HT-29 (cell line): ENCODE measurements around the gene AMOTL2. TPM values are rescaled to one million over a fixed set of nuclear protein-coding genes. Genes with fewer than 3 reads are reported as not detected.

ENCODE experiments used
- DNase-seq: peaks from one replicate; pipeline ENCODE4 v3.0.0-alpha.2; 2015; ENCODE audit warnings: low spot score
- total RNA-seq: library from RNA; depleted of rRNA; stranded (reverse); fragments of >200 nt; shearing (Covaris generic); gene quantifications from 2 replicates; pipeline ENCODE4 v1.2.3, GENCODE V29; 2014

Gene AMOTL2
- total RNA-seq, 1 experiment from 2014 or later: 119 TPM

- DNase-seq: no peak
Observed at GRCh38 chr3:134336587-134336986, 37.7 kb downstream of the AMOTL2 start.

- peak; percentile 58 for DNase-seq
Observed at GRCh38 chr3:134334901-134335280, 39.4 kb downstream of the AMOTL2 start.

GRCh38 chr3:134334231-134334900 is 39.9 kb downstream of the AMOTL2 start:
- no peak for DNase-seq

- no peak for DNase-seq
Observed at GRCh38 chr3:134333522-134334181, 40.6 kb downstream of the AMOTL2 start.

- no peak for DNase-seq
Observed at GRCh38 chr3:134332344-134332743, 41.9 kb downstream of the AMOTL2 start.

GRCh38 chr3:134331811-134332199 is 42.4 kb downstream of the AMOTL2 start:
- DNase-seq: no peak

GRCh38 chr3:134330883-134331810 is 43.1 kb downstream of the AMOTL2 start:
- no peak for DNase-seq

- no peak for DNase-seq
Observed at GRCh38 chr3:134328846-134329245, 45.4 kb downstream of the AMOTL2 start.

GRCh38 chr3:134328147-134328591 is 46.1 kb downstream of the AMOTL2 start:
- DNase-seq: no peak

- no peak for DNase-seq
Observed at GRCh38 chr3:134327594-134327975, 46.7 kb downstream of the AMOTL2 start.

- DNase-seq: no peak
Observed at GRCh38 chr3:134326760-134327593, 47.3 kb downstream of the AMOTL2 start.

GRCh38 chr3:134326126-134326525 is 48.1 kb downstream of the AMOTL2 start:
- no peak for DNase-seq

GRCh38 chr3:134325706-134326105 is 48.5 kb downstream of the AMOTL2 start:
- no peak for DNase-seq

- no peak for DNase-seq
Observed at GRCh38 chr3:134325061-134325705, 49.1 kb downstream of the AMOTL2 start.

- DNase-seq: no peak
Observed at GRCh38 chr3:134323966-134324962, 50.0 kb downstream of the AMOTL2 start.

- no peak for DNase-seq
Observed at GRCh38 chr3:134322286-134322685, 52.0 kb downstream of the AMOTL2 start.

- DNase-seq: no peak
Observed at GRCh38 chr3:134320749-134321148, 53.5 kb downstream of the AMOTL2 start.

- no peak for DNase-seq
Observed at GRCh38 chr3:134319931-134320330, 54.3 kb downstream of the AMOTL2 start.

- no peak for DNase-seq
Observed at GRCh38 chr3:134318166-134318565, 56.1 kb downstream of the AMOTL2 start.
